ENCODE measurements around the gene ISG20.

Gene ISG20

GRCh38 chr15:88638626-88639372 is at the start of gene ISG20:
TSS of gene ISG20 (plus strand) at chr15:88639016. CDS start at chr15:88639367, 351 bp downstream.
- TF ChIP-seq CTCF (IDR thresholded peaks at IDR 0.05; ENCODE audit: low read depth, low read length) = peak; percentile 34
- DNase-seq (ENCODE audit: extremely low read depth, low read depth) = peak; percentile 90

- DNase-seq (ENCODE audit: extremely low read depth, low read depth) = no peak
- TF ChIP-seq CTCF (IDR thresholded peaks at IDR 0.05; ENCODE audit: low read depth, low read length) = no peak
Measured at GRCh38 chr15:88590759-88591158, 48.1 kb upstream of the ISG20 start.

- TF ChIP-seq CTCF (IDR thresholded peaks at IDR 0.05; ENCODE audit: low read depth, low read length) = no peak
- DNase-seq (ENCODE audit: extremely low read depth, low read depth) = no peak
Measured at GRCh38 chr15:88591384-88591783, 47.4 kb upstream of the ISG20 start.

GRCh38 chr15:88603885-88604284 is 34.9 kb upstream of the ISG20 start:
- TF ChIP-seq CTCF (IDR thresholded peaks at IDR 0.05; ENCODE audit: low read depth, low read length) = no peak
- no peak for DNase-seq (ENCODE audit: extremely low read depth, low read depth)

GRCh38 chr15:88604381-88605188 is 34.2 kb upstream of the ISG20 start:
- no peak for DNase-seq (ENCODE audit: extremely low read depth, low read depth)

GRCh38 chr15:88605189-88606069 is 33.4 kb upstream of the ISG20 start:
- no peak for TF ChIP-seq CTCF (IDR thresholded peaks at IDR 0.05; ENCODE audit: low read depth, low read length)

More at GRCh38 chr15:88604381-88605188, 34.2 kb upstream of the ISG20 start:
- no peak for TF ChIP-seq CTCF (IDR thresholded peaks at IDR 0.05; ENCODE audit: low read depth, low read length)

More at GRCh38 chr15:88605189-88606069, 33.4 kb upstream of the ISG20 start:
- no peak for DNase-seq (ENCODE audit: extremely low read depth, low read depth)
